CD4-positive, alpha-beta T cell treated with Interleukin-1 beta for 1 hour (primary cell): ENCODE results near the gene TCN1.

Experiments
- DNase-seq, 2 donors: peaks; one replicate each; pipeline ENCODE4 v3.0.0-alpha.2; 2020 to 2022

The TCN1 gene

DNA sequence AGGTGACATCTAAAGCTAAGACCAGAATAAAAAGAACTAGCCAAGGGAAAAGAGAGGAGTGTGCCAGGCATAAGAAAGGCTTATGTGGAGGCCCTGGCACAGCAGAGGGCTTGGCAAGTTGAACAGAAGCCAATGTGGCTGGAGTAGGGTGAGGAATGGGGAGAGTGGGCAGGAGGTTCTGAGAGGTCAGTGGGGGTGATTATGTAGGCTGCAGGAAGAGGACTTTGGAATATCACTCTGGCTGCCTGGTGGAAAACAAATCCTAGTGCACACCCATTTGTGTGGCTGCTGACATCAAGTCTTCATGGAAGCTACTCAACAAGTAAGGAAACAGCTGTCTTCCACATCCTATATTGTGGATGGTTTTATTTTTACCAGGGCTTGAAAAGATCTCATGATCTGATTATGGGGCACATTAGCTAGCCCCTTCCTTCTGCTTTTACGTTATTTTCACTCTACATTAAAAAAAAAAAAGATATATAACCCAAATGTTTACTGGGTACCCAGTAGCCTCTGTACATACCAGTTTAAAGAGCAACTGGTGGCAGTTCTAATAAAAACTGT is 59.2 kb downstream of the TCN1 start:
- DNase-seq, result no peak

DNA sequence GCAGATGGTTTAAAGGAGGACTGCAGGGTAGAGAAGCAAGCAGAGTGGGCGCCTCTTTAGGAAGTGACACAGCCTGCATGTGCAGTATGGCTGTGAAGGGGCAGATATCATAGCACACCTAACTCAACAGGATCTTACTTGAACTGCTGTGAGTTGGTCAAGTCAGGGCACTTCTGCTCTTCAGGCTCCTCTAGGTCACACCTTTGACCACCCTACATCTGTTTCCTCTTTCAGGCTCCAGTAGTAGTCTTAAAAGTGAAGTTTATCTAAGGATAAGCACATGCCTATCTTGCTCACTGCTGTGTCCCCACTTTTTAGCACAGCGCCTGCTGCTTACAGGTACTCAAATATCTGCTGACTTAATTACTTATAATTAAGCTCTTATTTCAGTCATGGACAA is 62.2 kb downstream of the TCN1 start:
- no peak for DNase-seq
